ENCODE measurements around the gene CCR8.
A peak's percentile ranks its signal among the peaks of the same experiment; 100 is the strongest.

Gene CCR8, protein sequence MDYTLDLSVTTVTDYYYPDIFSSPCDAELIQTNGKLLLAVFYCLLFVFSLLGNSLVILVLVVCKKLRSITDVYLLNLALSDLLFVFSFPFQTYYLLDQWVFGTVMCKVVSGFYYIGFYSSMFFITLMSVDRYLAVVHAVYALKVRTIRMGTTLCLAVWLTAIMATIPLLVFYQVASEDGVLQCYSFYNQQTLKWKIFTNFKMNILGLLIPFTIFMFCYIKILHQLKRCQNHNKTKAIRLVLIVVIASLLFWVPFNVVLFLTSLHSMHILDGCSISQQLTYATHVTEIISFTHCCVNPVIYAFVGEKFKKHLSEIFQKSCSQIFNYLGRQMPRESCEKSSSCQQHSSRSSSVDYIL

GRCh38 chr3:39329493-39329892 is at the start of gene CCR8:
TSS of gene CCR8 (plus strand) at chr3:39329709. CDS start at chr3:39332332, 2,623 bp downstream.
- no peak for DNase-seq (ENCODE audit: extremely low read depth in 1 of 2, low read depth in 1 of 2)

DNA sequence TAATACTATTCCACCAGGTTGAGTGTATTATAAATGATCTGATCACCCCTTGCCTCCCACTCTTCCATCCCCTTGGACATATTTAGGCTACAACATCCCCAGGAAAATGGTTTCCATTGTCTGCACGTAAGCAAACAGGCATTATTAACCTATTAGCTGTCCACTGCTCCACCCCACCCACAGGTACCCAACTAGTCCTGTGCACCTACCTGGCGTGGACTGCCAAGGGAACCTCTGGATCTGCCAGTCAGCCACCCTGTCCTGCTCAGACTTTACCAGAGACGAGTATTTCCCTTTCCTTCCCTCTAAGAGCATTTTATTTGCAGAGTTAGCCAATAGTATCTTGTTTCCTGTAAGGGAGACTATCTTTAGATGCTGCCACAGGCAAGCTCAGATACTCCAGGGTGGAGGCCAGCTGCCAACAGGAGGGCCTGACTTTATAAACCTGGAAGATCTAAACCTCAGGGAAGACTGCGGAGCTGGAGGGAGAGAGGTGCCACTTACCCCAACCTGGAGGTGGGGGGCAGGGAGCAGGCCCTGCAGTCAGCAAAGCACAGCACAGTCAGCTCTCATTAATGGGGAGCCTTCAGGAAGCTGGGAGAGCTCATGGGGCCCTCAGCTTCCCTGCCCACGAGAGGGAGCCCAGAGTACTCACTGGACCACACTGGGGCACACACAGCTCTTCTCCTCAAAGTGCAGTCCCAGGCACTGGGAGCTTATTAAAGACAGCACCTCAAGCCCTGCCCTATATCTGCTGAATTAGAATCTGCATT is 49.6 kb upstream of the CCR8 start, which contains the start of gene CX3CR1:
CX3CR1 (minus strand) TSS at position 292 of the 773 bp plus-strand sequence. CDS start 13,527 bp downstream, outside the sequence.
- no peak for DNase-seq (ENCODE audit: extremely low read depth in 1 of 2, low read depth in 1 of 2)

- DNase-seq (ENCODE audit: extremely low read depth in 1 of 2, low read depth in 1 of 2): no peak
Measured at GRCh38 chr3:39280571-39280970, 48.9 kb upstream of the CCR8 start.

DNA sequence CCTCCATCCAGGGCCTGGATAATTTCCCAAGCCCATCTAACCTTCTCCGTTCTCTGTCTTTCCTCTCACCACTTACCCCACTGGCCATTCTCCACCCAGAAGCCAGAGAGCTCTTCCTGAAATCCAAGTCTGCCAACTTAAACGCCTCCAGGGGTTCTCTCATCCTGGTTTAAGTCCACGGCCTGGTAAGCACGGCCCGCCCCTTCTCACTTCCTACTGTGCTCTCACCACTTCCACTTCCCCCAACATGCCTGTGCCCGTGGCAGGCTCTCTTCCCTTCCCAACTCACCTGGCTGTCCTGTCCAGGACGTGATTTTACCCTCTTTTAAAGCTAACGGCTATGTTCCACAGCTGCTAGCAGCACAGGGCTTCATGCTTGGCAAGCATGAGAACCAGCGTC is 48.0 kb upstream of the CCR8 start:
- no peak for DNase-seq (ENCODE audit: extremely low read depth in 1 of 2, low read depth in 1 of 2)

DNA sequence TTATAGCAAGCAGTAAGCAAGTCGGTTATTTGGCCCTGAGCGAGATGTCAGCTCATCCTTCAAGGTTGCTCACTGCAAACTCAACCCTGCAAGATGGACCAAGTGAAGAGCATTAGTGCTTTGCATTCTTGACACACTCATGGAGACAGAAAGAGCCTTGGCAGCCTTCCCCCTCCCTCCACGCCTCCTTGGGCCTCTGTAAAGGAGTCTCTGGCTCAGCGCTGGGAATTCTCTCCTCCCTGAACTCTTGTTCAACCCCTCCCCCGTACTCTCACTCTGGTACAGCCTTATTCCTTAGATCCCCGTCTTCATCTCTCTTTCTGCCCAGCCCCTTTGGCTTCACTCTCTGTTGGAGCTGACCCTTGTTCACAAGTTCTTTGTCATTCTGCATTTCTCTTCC is 47.5 kb upstream of the CCR8 start:
- DNase-seq (ENCODE audit: extremely low read depth in 1 of 2, low read depth in 1 of 2): no peak

GRCh38 chr3:39284457-39284881 is 45.0 kb upstream of the CCR8 start:
- no peak for DNase-seq (ENCODE audit: extremely low read depth in 1 of 2, low read depth in 1 of 2)

- no peak for DNase-seq (ENCODE audit: extremely low read depth in 1 of 2, low read depth in 1 of 2)
Measured at GRCh38 chr3:39285332-39285731, 44.2 kb upstream of the CCR8 start.

DNA sequence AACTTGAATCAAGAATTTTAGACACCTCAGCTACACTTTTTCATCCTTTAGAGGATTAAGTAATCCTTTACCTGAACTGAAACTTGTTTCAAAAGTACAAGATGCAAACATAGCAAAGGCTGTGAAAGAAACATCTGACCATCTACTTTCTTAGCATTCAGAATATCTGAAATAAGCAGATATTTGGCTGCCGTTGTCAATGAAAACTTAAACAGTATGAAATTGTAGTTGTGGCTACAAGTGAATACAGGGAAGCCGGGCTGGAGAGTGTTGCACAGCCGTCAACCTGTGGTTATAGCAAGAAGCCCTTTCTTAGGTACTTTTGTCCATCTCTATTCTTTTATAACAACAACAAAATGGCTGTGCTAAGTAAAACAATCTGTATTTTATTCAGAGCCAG is 42.7 kb upstream of the CCR8 start:
- no peak for DNase-seq (ENCODE audit: extremely low read depth in 1 of 2, low read depth in 1 of 2)

- DNase-seq (ENCODE audit: extremely low read depth in 1 of 2, low read depth in 1 of 2): no peak
Measured at GRCh38 chr3:39287216-39288164, 42.0 kb upstream of the CCR8 start.

GRCh38 chr3:39288300-39288808 is 41.2 kb upstream of the CCR8 start:
- DNase-seq (ENCODE audit: extremely low read depth in 1 of 2, low read depth in 1 of 2): peak; percentile 54 to 59

DNA sequence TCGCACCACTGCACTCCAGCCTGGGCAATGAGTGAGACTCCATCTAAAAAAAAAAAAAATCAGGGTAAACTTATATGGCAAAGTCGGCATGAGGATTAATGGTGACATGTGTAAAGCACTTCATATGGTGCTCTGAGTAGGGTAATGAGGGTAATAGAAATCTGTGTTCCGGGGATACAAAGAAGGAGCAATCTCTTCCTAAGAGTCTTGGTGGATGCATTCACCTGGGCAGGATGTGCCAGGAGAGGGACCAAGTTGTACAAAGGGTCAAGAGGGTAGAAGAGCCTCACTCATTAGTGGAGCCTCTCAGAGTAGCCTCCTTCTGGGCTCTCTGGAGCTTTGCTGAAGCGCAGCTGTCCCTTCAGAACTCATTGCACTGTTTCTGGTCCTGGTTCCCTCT is 40.4 kb upstream of the CCR8 start:
- no peak for DNase-seq (ENCODE audit: extremely low read depth in 1 of 2, low read depth in 1 of 2)

DNA sequence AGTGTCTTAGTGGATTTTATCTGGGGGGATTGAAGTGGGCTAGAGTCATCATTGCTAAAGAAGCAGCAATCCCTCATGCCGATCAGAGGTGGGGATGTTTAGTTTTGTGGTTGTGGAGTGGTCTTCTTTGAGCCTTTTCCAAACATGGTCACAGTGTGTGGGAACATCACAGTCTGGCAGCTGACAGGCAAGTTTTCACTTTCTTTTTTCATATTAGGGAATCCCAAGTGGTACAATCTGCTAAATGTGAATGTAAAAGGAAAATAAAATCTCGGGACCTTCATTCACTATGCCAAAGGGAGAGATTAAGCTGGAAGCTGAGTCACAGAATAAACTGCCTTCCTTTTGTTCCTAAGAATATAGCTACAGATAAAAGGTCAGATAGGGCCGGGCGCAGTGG is 39.3 kb upstream of the CCR8 start:
- no peak for DNase-seq (ENCODE audit: extremely low read depth in 1 of 2, low read depth in 1 of 2)

DNA sequence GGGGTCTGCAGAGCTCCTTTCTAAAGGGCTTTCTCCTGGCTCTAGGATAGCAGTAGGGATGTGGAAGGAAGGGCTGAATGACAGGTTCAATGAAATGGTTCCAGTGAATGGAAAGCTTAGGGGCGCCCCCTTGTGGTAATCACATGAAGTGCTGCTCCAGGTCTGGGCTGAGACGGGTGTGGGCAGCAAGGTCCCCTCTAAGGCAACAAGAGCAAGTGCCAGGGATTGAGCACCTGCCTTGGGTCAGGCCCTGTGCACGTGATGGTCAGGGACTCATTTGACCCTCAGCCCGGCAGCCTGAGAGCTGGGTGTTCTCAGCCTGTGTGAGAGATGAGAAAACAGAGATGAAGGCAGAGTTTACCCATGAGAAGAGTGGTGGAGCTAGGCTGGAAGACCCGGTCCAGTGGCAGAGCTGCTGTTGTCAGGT is 37.6 kb upstream of the CCR8 start:
- peak; percentile 32 to 56 for DNase-seq (ENCODE audit: extremely low read depth in 1 of 2, low read depth in 1 of 2)

DNA sequence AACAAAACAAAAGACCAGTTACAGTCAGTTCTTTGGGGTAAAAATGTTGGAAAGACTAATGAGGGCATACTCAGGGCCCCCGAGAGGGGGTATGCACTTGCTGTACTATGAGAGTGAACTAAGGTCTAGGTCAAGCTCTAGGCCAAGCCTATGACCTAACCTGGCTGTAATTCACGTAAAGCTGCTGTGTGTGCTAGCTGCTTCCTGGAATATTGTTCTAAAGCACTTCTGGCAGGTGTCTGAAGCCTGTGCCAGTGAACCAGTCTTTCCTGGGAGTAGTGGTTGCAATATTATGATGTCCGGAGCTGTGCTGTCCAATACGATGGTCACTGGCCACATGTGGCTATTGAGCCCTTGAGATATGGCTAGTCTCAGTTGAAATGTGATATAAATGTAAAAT is 36.5 kb upstream of the CCR8 start:
- DNase-seq (ENCODE audit: extremely low read depth in 1 of 2, low read depth in 1 of 2): no peak

DNA sequence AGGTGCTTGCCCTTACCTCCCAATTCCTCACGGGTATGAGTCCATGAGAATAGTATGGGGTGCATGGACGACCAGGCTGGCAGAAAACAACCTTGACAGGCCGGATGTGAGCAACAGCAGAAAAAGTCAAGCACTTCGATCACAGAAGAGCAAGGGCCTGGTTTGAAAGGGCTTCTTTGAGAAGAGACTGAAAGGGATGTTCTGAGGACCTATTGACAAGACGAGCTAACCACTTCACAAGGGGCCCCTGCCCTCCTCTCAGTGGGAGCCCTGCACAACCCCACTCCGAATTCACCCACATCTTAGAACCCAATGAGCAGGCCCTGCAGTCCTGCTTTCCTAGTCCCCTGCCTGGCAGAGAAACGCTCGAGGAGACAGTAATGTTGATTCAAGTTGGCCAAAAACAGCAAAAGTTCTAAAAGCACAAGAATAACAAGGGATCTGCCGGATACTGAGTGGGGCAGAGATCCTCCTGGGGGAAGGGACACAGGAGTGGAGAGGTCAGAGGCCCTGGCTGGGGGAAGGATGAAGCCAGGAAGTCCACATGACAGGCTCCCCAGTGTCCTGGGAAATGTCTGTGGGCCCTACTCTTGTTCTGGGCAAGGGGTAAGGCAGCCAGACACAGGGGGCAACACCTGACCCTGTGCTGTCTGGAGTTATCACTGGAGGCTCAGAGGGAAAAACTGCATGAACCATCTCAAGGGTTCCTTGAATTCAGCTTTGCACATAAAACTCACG is 34.9 kb upstream of the CCR8 start:
- DNase-seq (ENCODE audit: extremely low read depth in 1 of 2, low read depth in 1 of 2): no peak

- DNase-seq (ENCODE audit: extremely low read depth in 1 of 2, low read depth in 1 of 2): no peak
Measured at GRCh38 chr3:39295184-39295775, 34.2 kb upstream of the CCR8 start.

DNA sequence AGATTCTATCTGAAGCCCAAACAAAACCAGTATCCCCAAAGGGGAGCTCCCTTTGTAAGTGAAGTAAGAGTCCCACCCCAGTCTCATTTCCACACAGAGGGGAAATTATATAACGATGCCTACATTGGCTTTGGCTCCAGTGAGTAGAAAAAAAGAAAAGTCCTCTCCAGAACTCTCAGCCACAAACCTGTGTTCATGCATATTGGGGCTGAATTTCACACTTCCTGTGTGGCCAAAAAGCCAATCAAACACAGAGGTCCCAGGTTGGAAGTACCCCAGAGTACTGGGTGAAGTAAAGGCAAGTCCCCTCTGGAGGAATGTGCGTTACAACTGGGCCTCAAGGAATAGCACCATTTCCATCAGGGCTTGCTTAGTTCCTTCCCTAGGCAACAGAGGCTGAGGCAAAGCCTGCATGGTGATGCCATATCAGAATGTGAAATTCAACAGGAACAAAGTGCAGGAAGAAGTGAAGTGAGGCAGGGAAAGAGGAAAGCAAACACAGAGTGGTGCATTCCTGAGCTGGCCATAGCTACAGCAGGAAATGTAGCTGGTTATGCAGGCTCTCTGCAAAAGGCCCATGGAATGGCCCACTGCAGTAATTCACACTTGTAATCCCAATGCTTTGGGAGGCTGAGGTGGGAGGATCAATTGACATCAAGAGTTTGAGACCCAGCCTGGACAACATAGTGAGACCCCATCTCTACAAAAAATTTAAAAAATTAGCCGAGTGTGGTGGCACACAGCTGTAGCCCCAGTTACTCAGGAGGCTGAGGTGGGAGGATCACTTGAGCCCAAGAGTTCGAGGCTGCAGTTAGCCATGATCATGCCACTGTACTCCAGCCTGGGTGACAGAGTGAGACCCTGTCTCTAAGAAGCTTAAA is 33.1 kb upstream of the CCR8 start:
- DNase-seq (ENCODE audit: extremely low read depth in 1 of 2, low read depth in 1 of 2): no peak

- DNase-seq (ENCODE audit: extremely low read depth in 1 of 2, low read depth in 1 of 2): no peak
Measured at GRCh38 chr3:39299279-39299678, 30.2 kb upstream of the CCR8 start.

- DNase-seq (ENCODE audit: extremely low read depth in 1 of 2, low read depth in 1 of 2): no peak
Measured at GRCh38 chr3:39302178-39302577, 27.3 kb upstream of the CCR8 start.

All from activated CD8-positive, alpha-beta memory T cell treated with anti-CD3 and anti-CD28 coated beads for 1 hour (primary cell).